Naive thymus-derived CD4-positive, alpha-beta T cell (primary cell): ENCODE data around the gene ZNF514. TPM values are rescaled to one million over a fixed set of nuclear protein-coding genes. Genes with fewer than 3 reads are reported as not detected.

Experiments
- ATAC-seq: fragments of 150-1000 bp; cut with Tn5 transposase; 2 replicates; pipeline ENCODE4 v1.10.0; 2021; ENCODE audit warnings: mild to moderate bottlenecking, moderate library complexity
- CTCF ChIA-PET: fragments of 350-600 bp; sonication (Branson Sonifier 250); formaldehyde crosslinking; loops from one replicate; lab custom pipeline; 2021; ENCODE audit warnings: antibody characterized with exemption; lab: Charles Lee
- POLR2A ChIA-PET: fragments of 350-600 bp; sonication (Branson Sonifier 250); formaldehyde crosslinking; loops from one replicate; lab custom pipeline; 2021; ENCODE audit warnings: antibody characterized with exemption, inconsistent platforms; lab: Charles Lee
- DNase-seq, 9 donors: peaks; one replicate each; pipeline versions ENCODE4 v3.0.0 to v3.0.0-alpha.2; 2020 to 2022; ENCODE audit warnings: mixed read lengths in 1 of 9
- H3K27ac ChIP-seq: one replicate; pipeline ENCODE4 v1.7.0; 2013; ENCODE audit warnings: mild to moderate bottlenecking, low read depth, low read length, moderate library complexity
- H3K27me3 ChIP-seq, 2 donors: one replicate each; pipeline ENCODE4 v1.7.0; 2013; ENCODE audit warnings: low read length in 2 of 2, mild to moderate bottlenecking in 2 of 2, moderate library complexity in 2 of 2; ENCODE audit not compliant: control insufficient read depth in 2 of 2, insufficient read depth in 2 of 2
- H3K36me3 ChIP-seq, 3 experiments: 1 replicate in 2 of 3; 2 replicates in 1 of 3; pipeline ENCODE4 v1.7.0; 2013; ENCODE audit warnings: low read length in 3 of 3, mild to moderate bottlenecking in 3 of 3, moderate library complexity in 1 of 3; ENCODE audit not compliant: insufficient read depth in 3 of 3, control insufficient read depth in 2 of 3
- H3K4me1 ChIP-seq, 2 donors: one replicate each; pipeline ENCODE4 v1.7.0; 2013; ENCODE audit warnings: low read length in 2 of 2, mild to moderate bottlenecking in 2 of 2, moderate library complexity in 1 of 2; ENCODE audit not compliant: control insufficient read depth in 2 of 2, insufficient read depth in 2 of 2
- H3K4me3 ChIP-seq: 2 replicates; pipeline ENCODE4 v1.7.0; 2013; ENCODE audit warnings: mild to moderate bottlenecking, low read length
- H3K9me3 ChIP-seq, 3 experiments: 1 replicate in 2 of 3; 2 replicates in 1 of 3; pipeline ENCODE4 v1.7.0; 2013; ENCODE audit warnings: low read length in 3 of 3; ENCODE audit not compliant: control insufficient read depth in 2 of 3
- H3K27ac Mint-ChIP-seq, 9 donors: one replicate each; pipeline ENCODE4 v1.8.0; 2020 to 2022; ENCODE audit warnings: mixed read lengths in 9 of 9, mild to moderate bottlenecking in 8 of 9, moderate library complexity in 5 of 9, inconsistent platforms in 2 of 9
- H3K27me3 Mint-ChIP-seq, 5 donors: one replicate each; pipeline ENCODE4 v1.8.0; 2021 to 2022; ENCODE audit warnings: mixed read lengths in 5 of 5, mild to moderate bottlenecking in 1 of 5
- H3K36me3 Mint-ChIP-seq, 5 donors: one replicate each; pipeline ENCODE4 v1.8.0; 2020 to 2022; ENCODE audit warnings: mixed read lengths in 5 of 5, mild to moderate bottlenecking in 3 of 5, inconsistent platforms in 1 of 5
- H3K4me1 Mint-ChIP-seq, 7 donors: one replicate each; pipeline ENCODE4 v1.8.0; 2020 to 2022; ENCODE audit warnings: mixed read lengths in 7 of 7, mild to moderate bottlenecking in 3 of 7, inconsistent platforms in 1 of 7
- H3K4me3 Mint-ChIP-seq, 10 donors: one replicate each; pipeline ENCODE4 v1.8.0; 2020 to 2022; ENCODE audit warnings: mild to moderate bottlenecking in 10 of 10, mixed read lengths in 10 of 10, moderate library complexity in 6 of 10, inconsistent platforms in 2 of 10
- H3K9me3 Mint-ChIP-seq, 11 donors: one replicate each; pipeline ENCODE4 v1.8.0; 2020 to 2022; ENCODE audit warnings: mixed read lengths in 11 of 11, mild to moderate bottlenecking in 4 of 11, inconsistent platforms in 1 of 11, moderate library complexity in 1 of 11
- intact Hi-C, 2 donors: fragments of 100-400 bp; cut with micrococcal nuclease; formaldehyde crosslinking; loops; one replicate each; pipeline ENCODE4 v1.15.1; 2023
- polyA plus RNA-seq, 2 donors: library from polyadenylated mRNA; unstranded; fragments of 300-500 nt; fragmentation: Illumina TruSeq; gene quantifications; one replicate each; pipeline ENCODE4 v1.2.3, GENCODE V29; 2021
- total RNA-seq, 6 experiments: library from RNA in 5 of 6; stranded (reverse) in 5 of 6; gene quantifications; 1 replicate in 5 of 6; 2 replicates in 1 of 6; pipeline ENCODE4 v1.2.3 and lab custom pipeline; 2021 to 2026

The ZNF514 gene
- total and polyA plus RNA-seq, 7 experiments from 2014 or later: 6.6 to 39.9 (median 11.2) TPM

- Mint-ChIP-seq H3K36me3 (peaks cover 0 to 8% (median 3%) of the 10 kb centered on the region in 5 donors), H3K4me3 (peak within 1 kb of the TSS; percentile 91 to 99 (median 96)), H3K27me3 (no peaks in the 10 kb centered on the region), H3K9me3 (peaks cover 0 to 2% (median 0%) of the 10 kb centered on the region in 11 donors), H3K4me1 (peaks cover 38 to 58% (median 52%) of the 10 kb centered on the region in 7 donors), H3K27ac (peak within 1 kb of the TSS; percentile 92 to 97 (median 94))
- Histone ChIP-seq H3K36me3 (peaks cover 0 to 7% (median 0%) of the 10 kb centered on the region in 3 experiments), H3K27ac (peak within 1 kb of the TSS; percentile 91), H3K27me3 (no peaks in the 10 kb centered on the region), H3K9me3 (no peaks in the 10 kb centered on the region), H3K4me1 (peaks cover 19 to 27% of the 10 kb centered on the region in 2 donors), H3K4me3 (peak within 1 kb of the TSS; percentile 74)
- intact Hi-C loops: loop anchor here (1.0 kb wide), 7 partner anchors 38 to 281 kb away; partner anchors contain the start of genes FAHD2A (in 2 of the 2), ZNF2 (in 2 of the 2), ZNF514 (in 2 of the 2) and ZNF892 (in 2 of the 2)
- ATAC-seq (peak; percentile 98), DNase-seq (peak; percentile 63 to 95 (median 72))
- POLR2A ChIA-PET: interaction anchor here (1.1 to 9.8 kb wide), 14 partner anchors 16 to 98 kb away, joined by 3 to 137 read pairs (median 6); partner anchors contain the start of genes MAL, ZNF2, ZNF514 and ZNF892
- CTCF ChIA-PET: interaction anchor here (0.6 to 3.2 kb wide), 8 partner anchors 38 to 113 kb away, joined by 3 to 24 read pairs (median 4); partner anchors contain the start of gene ZNF514
Measured at GRCh38 chr2:95121407-95122196, 38.0 kb downstream of the ZNF514 start, which contains the start of gene MRPS5. MRPS5 (minus strand) TSS chr2:95121808; CDS start chr2:95121791, 17 bp downstream.

- Histone ChIP-seq H3K36me3 (peaks cover 0 to 7% (median 0%) of the 10 kb centered on the region in 3 experiments), H3K9me3 (no peaks in the 10 kb centered on the region), H3K4me1 (peaks cover 19 to 27% of the 10 kb centered on the region in 2 donors), H3K27ac (peak overlapping the region; percentile 91), H3K27me3 (no peaks in the 10 kb centered on the region), H3K4me3 (peak overlapping the region; percentile 74)
- no peak for DNase-seq
- intact Hi-C loops: loop anchor here (1.0 kb wide), 3 partner anchors 42 to 96 kb away; partner anchors contain the start of genes MAL (in 1 of the 2) and ZNF892 (in 1 of the 2)
- peaks cover 38 to 58% (median 52%) of the 10 kb centered on the region in 7 donors for H3K4me1 Mint-ChIP-seq
- ATAC-seq: no peak
- H3K27ac Mint-ChIP-seq: peak overlapping the region; percentile 92 to 97 (median 94)
- peaks cover 0 to 8% (median 3%) of the 10 kb centered on the region in 5 donors for H3K36me3 Mint-ChIP-seq
- H3K4me3 Mint-ChIP-seq: peak overlapping the region; percentile 91 to 99 (median 96)
- no peaks in the 10 kb centered on the region for H3K27me3 Mint-ChIP-seq
- H3K9me3 Mint-ChIP-seq: peaks cover 0 to 2% (median 0%) of the 10 kb centered on the region in 11 donors
- ChIA-PET CTCF (interaction anchor here (2.1 to 3.2 kb wide), 3 partner anchors 38 to 98 kb away, joined by 10 to 24 read pairs (median 13); partner anchors contain the start of gene ZNF514), POLR2A (interaction anchor here (1.3 to 9.8 kb wide), 12 partner anchors 17 to 97 kb away, joined by 3 to 137 read pairs (median 8); partner anchors contain the start of genes MAL, ZNF2, ZNF514 and ZNF892)
Measured at GRCh38 chr2:95121093-95121406, 38.6 kb downstream of the ZNF514 start.

GRCh38 chr2:95115418-95115817 is 44.2 kb downstream of the ZNF514 start:
- H3K4me1 Mint-ChIP-seq: peaks cover 37 to 50% (median 43%) of the 10 kb centered on the region in 7 donors

GRCh38 chr2:95113464-95113863 is 46.2 kb downstream of the ZNF514 start:
- Histone ChIP-seq H3K9me3 (no peaks in the 10 kb centered on the region), H3K36me3 (peaks cover 17 to 44% (median 27%) of the 10 kb centered on the region in 3 experiments), H3K27me3 (no peaks in the 10 kb centered on the region), H3K4me1 (peaks cover 10 to 12% of the 10 kb centered on the region in 2 donors), H3K27ac (no peak overlapping the region), H3K4me3 (no peak overlapping the region)
- ChIA-PET CTCF (interaction anchor here (1.4 to 8.5 kb wide), 3 partner anchors 35 to 90 kb away, joined by 4 to 116 read pairs (median 82); partner anchors contain the start of gene MAL), POLR2A (interaction anchor here (3.8 to 9.8 kb wide), 2 partner anchors 34 to 90 kb away, joined by 21 to 137 read pairs; partner anchors contain the start of gene MAL)
- Mint-ChIP-seq H3K9me3 (no peaks in the 10 kb centered on the region), H3K4me1 (peaks cover 20 to 31% (median 26%) of the 10 kb centered on the region in 7 donors), H3K27ac (no peak overlapping the region), H3K4me3 (no peak overlapping the region), H3K27me3 (no peaks in the 10 kb centered on the region), H3K36me3 (peaks cover 7 to 34% (median 17%) of the 10 kb centered on the region in 5 donors)
- ATAC-seq: no peak
- intact Hi-C loops: no loop called here
- no peak for DNase-seq

More at GRCh38 chr2:95115418-95115817, 44.2 kb downstream of the ZNF514 start:
- DNase-seq (peak; percentile 41 to 78 (median 72)), ATAC-seq (peak; percentile 98)
- ChIA-PET CTCF (interaction anchor here (0.6 to 8.5 kb wide), 19 partner anchors 9 to 158 kb away, joined by 3 to 116 read pairs (median 4); partner anchors contain the start of genes MAL and ZNF2), POLR2A (interaction anchor here (1.3 to 9.8 kb wide), 4 partner anchors 36 to 91 kb away, joined by 5 to 137 read pairs (median 18); partner anchors contain the start of gene MAL)
- peaks cover 16 to 29% of the 10 kb centered on the region in 2 donors for H3K4me1 ChIP-seq
- peak overlapping the region in 5 of 9 donors; percentile 18 to 76 (median 52) for H3K27ac Mint-ChIP-seq
- intact Hi-C loops: loop anchor here (1.0 to 2.0 kb wide), 5 partner anchors 35 to 241 kb away; no protein-coding TSS in a partner anchor
- no peaks in the 10 kb centered on the region for H3K9me3 Mint-ChIP-seq
- no peak overlapping the region for H3K27ac ChIP-seq
- H3K36me3 Mint-ChIP-seq: peaks cover 0 to 21% (median 10%) of the 10 kb centered on the region in 5 donors
- H3K9me3 ChIP-seq: no peaks in the 10 kb centered on the region
- H3K36me3 ChIP-seq: peaks cover 11 to 28% (median 14%) of the 10 kb centered on the region in 3 experiments
- H3K27me3 Mint-ChIP-seq: no peaks in the 10 kb centered on the region
- no peak overlapping the region for H3K4me3 Mint-ChIP-seq
- H3K4me3 ChIP-seq: no peak overlapping the region
- H3K27me3 ChIP-seq: no peaks in the 10 kb centered on the region

GRCh38 chr2:95110395-95110794 is 49.3 kb downstream of the ZNF514 start:
- Histone ChIP-seq H3K27me3 (no peaks in the 10 kb centered on the region), H3K27ac (no peak overlapping the region), H3K36me3 (peaks cover 33 to 74% (median 49%) of the 10 kb centered on the region in 3 experiments), H3K4me3 (no peak overlapping the region), H3K9me3 (no peaks in the 10 kb centered on the region), H3K4me1 (peaks cover 5 to 6% of the 10 kb centered on the region in 2 donors)
- intact Hi-C loops: no loop called here
- no peak overlapping the region for H3K4me3 Mint-ChIP-seq
- H3K27me3 Mint-ChIP-seq: no peaks in the 10 kb centered on the region
- no peaks in the 10 kb centered on the region for H3K9me3 Mint-ChIP-seq
- peak overlapping the region in 1 of 9 donors; percentile 15 for H3K27ac Mint-ChIP-seq
- peaks cover 18 to 60% (median 25%) of the 10 kb centered on the region in 5 donors for H3K36me3 Mint-ChIP-seq
- CTCF ChIA-PET: interaction anchor here (1.0 kb wide), 1 partner anchor 31 kb away, joined by 3 read pairs; no protein-coding TSS in a partner anchor
- ATAC-seq (no peak), DNase-seq (no peak)
- peaks cover 6 to 17% (median 9%) of the 10 kb centered on the region in 7 donors for H3K4me1 Mint-ChIP-seq
- POLR2A ChIA-PET: interaction anchor here (1.0 kb wide), 1 partner anchor 87 kb away, joined by 3 read pairs; no protein-coding TSS in a partner anchor

- H3K4me1 ChIP-seq: no peaks in the 10 kb centered on the region
- Mint-ChIP-seq H3K4me3 (no peak overlapping the region), H3K9me3 (no peaks in the 10 kb centered on the region), H3K27me3 (no peaks in the 10 kb centered on the region), H3K4me1 (peaks cover 0 to 7% (median 0%) of the 10 kb centered on the region in 7 donors), H3K36me3 (peaks cover 20 to 60% (median 30%) of the 10 kb centered on the region in 5 donors), H3K27ac (no peak overlapping the region)
- H3K9me3 ChIP-seq: no peaks in the 10 kb centered on the region
- DNase-seq (no peak), ATAC-seq (no peak)
- no peak overlapping the region for H3K4me3 ChIP-seq
- no peak overlapping the region for H3K27ac ChIP-seq
- CTCF ChIA-PET: interaction anchor here (1.0 kb wide), 1 partner anchor 30 kb away, joined by 3 read pairs; no protein-coding TSS in a partner anchor
- H3K27me3 ChIP-seq: no peaks in the 10 kb centered on the region
- POLR2A ChIA-PET: no interaction called here
- intact Hi-C loops: no loop called here
- H3K36me3 ChIP-seq: peaks cover 31 to 77% (median 44%) of the 10 kb centered on the region in 3 experiments
Measured at GRCh38 chr2:95109260-95109659, 50.4 kb downstream of the ZNF514 start.
